Left kidney (tissue), 2 donors: ENCODE results near the gene SMO. TPM values are rescaled to one million over a fixed set of nuclear protein-coding genes. Genes with fewer than 3 reads are reported as not detected.
"Not testable (repeated sequence)": the region's sequence is repeated elsewhere in the genome, so short reads cannot be mapped to it uniquely, and the experiment has no call there.

Experiments used
- DNase-seq: peaks from one replicate; pipeline ENCODE4 v3.0.0-alpha.2; 2013
- polyA plus RNA-seq: library from polyadenylated mRNA; unstranded; fragments of 120-200 nt; gene quantifications from one replicate; pipeline ENCODE4 v1.2.1, GENCODE V29; 2013; ENCODE audit not compliant: insufficient read length

Gene SMO
- polyA plus RNA-seq, 1 donor: 111 TPM

DNA sequence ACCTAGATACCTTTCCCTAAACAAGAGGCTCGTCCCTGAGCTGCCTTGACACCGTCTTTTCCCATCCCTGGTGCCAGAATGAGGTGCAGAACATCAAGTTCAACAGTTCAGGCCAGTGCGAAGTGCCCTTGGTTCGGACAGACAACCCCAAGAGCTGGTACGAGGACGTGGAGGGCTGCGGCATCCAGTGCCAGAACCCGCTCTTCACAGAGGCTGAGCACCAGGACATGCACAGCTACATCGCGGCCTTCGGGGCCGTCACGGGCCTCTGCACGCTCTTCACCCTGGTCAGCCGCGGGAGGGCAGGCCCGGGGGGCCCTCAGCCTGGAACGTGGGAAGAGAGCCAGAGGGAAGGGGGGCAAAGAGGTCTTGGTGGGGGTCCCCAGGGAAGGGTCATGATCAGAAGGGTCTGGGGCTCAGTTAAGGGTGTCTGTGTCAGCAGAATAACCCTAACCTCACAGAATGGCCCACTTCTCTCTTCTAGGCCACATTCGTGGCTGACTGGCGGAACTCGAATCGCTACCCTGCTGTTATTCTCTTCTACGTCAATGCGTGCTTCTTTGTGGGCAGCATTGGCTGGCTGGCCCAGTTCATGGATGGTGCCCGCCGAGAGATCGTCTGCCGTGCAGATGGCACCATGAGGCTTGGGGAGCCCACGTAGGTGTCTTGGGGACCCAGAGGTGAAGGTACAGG lies 16.8 kb downstream of the SMO start:
- no peak for DNase-seq

DNA sequence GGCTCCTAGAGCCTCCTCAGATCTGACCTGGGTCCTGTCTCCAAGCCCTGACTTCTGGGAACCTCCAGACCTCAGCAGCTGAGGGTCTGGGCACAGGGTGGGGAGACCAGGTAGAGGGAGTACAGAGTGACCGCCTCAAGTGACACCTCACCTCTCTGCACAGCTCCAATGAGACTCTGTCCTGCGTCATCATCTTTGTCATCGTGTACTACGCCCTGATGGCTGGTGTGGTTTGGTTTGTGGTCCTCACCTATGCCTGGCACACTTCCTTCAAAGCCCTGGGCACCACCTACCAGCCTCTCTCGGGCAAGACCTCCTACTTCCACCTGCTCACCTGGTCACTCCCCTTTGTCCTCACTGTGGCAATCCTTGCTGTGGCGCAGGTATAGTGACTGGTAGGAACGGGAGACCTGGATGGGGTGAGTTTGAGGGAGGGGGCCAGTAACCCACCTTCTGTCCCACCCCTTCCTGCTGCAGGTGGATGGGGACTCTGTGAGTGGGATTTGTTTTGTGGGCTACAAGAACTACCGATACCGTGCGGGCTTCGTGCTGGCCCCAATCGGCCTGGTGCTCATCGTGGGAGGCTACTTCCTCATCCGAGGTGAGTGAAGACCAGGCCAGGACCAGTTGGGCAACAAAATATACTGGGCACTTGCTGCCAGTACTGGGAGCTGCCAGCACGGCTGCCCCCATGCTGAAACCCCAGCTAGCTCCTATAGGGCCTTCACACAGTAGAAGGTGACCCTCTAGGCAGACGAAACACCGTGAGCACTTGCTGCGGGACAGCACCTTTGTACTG lies 17.8 kb downstream of the SMO start:
- DNase-seq: no peak

DNA sequence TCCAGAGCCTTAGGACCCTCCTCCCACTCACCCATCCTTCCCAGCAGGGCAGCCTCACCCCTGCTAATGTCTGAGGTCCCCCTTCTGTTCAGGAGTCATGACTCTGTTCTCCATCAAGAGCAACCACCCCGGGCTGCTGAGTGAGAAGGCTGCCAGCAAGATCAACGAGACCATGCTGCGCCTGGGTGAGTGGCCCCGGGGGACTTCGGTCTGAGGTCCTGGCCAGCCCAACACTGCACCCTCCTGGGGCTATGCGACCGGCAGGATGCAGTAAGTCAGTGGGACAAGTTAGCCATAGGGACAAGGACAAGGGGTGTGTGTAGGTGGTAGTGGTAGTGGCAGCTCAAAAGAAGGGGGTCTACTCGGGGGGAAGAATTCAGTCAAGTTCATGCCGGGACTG lies 20.2 kb downstream of the SMO start:
- DNase-seq: no peak

DNA sequence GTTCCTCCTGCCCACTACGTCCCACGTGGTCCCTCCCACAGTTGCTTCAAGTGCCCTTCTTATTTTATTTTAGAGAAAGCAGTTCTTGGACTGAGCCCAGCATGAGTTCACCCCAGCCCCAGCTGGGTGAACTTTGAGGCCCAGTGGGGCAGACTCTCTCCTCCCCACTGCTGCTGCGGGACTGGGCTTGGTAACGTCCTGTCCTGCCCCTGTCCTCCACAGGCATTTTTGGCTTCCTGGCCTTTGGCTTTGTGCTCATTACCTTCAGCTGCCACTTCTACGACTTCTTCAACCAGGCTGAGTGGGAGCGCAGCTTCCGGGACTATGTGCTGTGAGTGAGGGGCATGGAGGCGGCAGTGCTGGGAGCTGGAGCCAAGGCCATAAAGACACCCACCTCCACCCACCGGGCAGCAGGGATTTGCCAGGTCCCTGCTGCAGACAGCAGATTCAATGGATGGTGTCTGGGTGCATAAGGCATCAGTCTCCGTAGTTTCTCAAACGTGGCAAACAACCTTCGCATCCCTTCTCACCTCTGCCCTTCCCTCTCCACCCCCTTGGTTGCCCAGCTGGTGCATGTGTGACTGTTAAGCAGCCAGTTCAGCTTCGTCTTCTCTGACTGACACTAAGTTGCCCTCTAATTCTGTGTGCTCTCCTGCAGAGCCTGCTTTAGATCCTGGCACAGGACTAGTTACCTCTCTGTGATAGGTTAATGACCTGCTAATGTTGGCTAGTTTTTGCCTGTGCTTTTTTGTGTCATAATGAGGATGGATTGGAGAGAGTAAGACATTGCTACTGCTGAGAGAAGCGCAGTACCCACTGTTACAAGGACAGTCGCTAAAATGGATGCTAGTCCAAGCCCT lies 20.9 kb downstream of the SMO start:
- no peak for DNase-seq

GRCh38 chr7:129210256-129210988 lies 22.0 kb downstream of the SMO start:
- DNase-seq: no peak

DNA sequence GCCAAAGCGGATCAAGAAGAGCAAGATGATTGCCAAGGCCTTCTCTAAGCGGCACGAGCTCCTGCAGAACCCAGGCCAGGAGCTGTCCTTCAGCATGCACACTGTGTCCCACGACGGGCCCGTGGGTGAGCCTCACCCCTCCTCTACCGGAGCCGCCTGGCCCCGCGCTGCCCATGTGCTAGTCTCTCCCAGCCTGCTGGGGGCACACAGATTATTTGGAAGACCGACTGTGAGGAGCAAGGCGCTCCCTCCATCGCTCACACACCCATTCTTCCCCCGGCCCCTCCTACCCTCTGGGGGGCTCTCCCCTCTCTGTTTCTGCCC lies 22.5 kb downstream of the SMO start:
- DNase-seq: no peak

DNA sequence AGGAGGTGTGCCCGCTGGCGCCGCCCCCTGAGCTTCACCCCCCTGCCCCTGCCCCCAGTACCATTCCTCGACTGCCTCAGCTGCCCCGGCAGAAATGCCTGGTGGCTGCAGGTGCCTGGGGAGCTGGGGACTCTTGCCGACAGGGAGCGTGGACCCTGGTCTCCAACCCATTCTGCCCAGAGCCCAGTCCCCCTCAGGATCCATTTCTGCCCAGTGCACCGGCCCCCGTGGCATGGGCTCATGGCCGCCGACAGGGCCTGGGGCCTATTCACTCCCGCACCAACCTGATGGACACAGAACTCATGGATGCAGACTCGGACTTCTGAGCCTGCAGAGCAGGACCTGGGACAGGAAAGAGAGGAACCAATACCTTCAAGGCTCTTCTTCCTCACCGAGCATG lies 23.7 kb downstream of the SMO start:
- no peak for DNase-seq

DNA sequence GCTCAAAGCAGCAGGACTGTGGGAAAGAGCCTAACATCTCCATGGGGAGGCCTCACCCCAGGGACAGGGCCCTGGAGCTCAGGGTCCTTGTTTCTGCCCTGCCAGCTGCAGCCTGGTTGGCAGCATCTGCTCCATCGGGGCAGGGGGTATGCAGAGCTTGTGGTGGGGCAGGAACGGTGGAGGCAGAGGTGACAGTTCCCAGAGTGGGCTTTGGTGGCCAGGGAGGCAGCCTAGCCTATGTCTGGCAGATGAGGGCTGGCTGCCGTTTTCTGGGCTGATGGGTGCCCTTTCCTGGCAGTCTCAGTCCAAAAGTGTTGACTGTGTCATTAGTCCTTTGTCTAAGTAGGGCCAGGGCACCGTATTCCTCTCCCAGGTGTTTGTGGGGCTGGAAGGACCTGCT lies 24.2 kb downstream of the SMO start:
- no peak for DNase-seq

DNA sequence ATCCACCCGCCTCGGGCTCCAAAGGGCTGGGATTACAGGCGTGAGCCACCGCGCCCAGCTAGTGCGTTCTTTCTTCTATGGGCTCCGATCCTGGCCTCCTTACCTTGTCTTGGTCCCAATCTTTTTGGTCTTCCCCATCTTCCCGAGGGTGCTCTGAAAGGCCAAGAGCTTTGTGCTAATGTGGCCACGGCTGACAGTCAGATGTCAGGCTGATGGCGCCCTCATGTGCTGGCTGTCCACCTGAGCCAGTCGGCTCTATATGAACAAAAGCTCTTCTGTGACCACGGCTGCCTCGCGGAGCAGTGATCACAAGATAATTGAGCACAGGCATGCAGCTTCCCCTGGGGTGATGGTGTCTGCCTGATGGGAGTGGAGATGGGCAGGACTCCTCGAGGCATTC lies 25.4 kb downstream of the SMO start:
- DNase-seq: no peak

- not testable (repeated sequence) for DNase-seq
Measured at GRCh38 chr7:129215691-129216090, 27.3 kb downstream of the SMO start.

DNA sequence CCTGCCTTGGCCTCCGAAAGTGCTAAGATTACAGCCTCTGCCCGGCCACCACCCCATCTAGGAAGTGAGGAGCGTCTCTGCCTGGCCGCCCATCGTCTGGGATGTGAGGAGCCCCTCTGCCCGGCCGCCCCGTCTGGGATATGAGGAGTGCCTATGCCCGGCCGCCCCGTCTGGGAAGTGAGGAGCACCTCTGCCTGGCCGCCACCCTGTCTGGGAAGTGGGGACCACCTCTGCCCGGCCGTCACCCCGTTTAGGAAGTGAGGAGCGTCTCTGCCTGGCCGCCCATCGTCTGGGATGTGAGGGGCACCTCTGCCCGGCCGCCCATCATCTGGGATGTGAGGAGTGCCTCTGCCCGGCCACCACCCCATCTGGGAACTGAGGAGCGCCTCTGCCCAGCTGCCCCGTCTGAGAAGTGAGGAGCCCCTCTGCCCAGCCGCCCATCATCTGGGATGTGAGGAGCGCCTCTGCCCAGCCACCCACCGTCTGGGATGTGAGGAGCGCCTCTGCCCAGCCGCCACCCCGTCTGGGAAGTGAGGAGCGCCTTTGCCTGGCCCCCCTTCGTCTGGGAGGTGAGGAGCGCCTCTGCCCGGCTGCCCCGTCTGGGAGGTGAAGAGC lies 27.8 kb downstream of the SMO start:
- not testable (repeated sequence) for DNase-seq

DNA sequence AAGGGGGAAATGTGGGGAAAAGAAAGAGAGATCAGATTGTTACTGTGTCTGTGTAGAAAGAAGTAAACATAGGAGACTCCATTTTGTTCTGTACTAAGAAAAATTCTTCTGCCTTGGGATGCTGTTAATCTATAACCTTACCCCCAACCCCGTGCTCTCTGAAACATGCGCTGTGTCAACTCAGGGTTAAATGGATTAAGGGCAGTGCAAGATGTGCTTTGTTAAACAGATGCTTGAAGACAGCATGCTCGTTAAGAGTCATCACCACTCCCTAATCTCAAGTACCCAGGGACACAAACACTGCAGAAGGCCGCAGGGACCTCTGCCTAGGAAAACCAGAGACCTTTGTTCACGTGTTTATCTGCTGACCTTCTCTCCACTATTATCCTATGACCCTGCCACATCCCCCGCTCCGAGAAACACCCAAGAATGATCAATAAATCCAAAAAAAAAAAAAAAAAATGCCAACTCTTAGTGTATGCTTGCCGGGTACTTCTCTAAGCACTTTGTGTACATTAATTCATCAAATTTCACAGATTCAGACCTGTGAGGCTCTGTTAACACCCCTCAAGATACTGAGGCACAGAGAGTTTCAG lies 28.5 kb downstream of the SMO start:
- DNase-seq: not testable (repeated sequence)

- DNase-seq: peak; percentile 86
Measured at GRCh38 chr7:129218514-129219062, 30.2 kb downstream of the SMO start.

DNA sequence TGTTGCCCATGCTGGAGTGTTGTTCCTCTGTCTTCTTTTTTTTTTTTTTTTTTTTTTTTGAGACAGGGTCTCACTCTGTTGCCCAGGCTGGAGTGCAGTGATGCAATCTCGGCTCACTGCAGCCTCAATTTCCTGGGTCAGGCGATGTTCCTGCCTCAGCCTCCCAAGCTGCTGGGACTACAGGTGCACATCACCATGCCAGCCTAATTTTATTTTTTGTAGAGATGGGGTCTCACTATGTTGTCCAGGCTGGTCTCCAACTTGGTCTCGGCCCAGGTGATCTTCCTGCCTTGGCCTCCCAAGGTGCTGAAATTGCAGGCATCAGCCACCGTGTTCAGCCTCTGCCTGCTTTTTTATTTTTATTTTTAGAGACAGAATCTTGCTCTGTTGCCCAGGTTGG lies 30.7 kb downstream of the SMO start:
- not testable (repeated sequence) for DNase-seq

DNA sequence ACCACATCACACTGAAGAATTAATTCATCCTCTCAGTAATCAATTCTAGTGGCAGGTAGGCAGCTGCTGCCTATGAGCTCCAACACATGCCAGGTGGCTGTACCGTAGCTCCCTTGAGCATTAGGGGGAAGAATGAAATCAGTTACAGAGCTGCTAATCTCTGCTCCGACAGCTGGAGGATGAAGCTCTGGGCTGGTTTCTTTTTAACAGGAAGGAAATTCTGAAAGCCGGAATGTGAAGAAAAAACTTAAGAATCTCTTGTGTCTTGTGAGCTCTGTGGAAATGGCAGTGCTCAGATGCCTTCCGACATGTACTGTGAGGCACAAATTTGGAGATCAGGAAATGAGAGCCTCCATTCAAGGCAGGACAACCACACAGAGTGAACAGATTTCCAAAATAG lies 33.6 kb downstream of the SMO start:
- no peak for DNase-seq

DNA sequence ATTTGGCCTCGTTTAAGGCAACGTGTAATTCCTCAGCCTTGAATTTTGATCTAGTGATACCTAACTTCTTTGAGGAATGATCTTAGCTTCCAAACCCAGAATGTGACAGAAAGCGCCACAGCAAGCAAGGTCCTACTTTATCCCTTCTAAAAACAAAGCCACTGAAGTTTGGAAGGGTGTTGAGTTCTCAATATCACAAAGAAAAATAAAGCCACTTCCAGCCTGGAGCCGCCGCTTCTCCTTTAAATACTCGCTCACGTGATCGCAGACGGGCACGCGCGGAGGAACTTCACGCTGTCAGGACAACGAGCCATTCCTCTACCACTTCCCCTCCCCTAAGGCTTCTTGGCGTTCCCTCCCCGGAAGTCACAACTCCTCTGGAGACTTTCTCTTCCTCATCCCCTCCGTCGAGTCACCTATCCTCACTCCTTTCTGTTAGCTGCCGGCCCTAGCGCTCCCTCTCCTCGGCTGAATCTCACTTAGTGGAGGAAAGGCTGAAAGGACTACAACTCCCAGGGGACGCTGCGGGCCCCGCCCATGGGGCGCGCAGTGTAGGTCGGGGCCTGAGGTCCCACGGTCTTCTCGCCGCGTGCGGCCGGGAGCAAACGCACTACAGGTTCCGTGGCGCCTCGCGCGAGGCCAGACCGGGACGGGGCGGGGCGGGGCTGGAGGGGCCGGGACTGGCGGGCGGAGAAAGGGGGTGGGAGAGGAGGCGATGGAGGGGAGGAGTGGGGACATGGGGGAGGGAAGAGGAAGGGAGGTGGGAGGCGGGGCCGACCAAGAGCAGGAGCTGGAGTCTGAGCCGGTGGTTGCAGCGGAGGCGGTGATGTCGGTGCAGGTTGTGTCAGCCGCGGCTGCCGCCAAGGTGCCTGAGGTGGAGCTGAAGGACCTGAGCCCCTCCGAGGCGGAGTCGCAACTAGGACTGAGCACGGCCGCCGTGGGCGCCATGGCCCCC lies 36.1 kb downstream of the SMO start, which contains the start of gene AHCYL2:
AHCYL2 (plus strand) TSS at position 780 of the 955 bp plus-strand sequence.
- peak; percentile 98 for DNase-seq

- no peak for DNase-seq
Measured at GRCh38 chr7:129225206-129225930, 36.9 kb downstream of the SMO start.

GRCh38 chr7:129225931-129226572 lies 37.6 kb downstream of the SMO start:
- DNase-seq: no peak
